GM12878 (cell line): Measurements from ENCODE around the gene MOXD1. TPM values are rescaled to one million over a fixed set of nuclear protein-coding genes. Genes with fewer than 3 reads are reported as not detected.

ENCODE experiments used
- BCL11A ChIP-seq: IDR thresholded peaks from 2 replicates; pipeline ENCODE4 v1.6.1; 2011; ENCODE audit warnings: low read depth, low read length
- BCLAF1 ChIP-seq: fragments of 450-650 bp; IDR thresholded peaks from 2 replicates; pipeline ENCODE4 v1.6.1; 2017; ENCODE audit warnings: antibody characterized with exemption, mild to moderate bottlenecking, moderate library complexity
- IKZF1 ChIP-seq: fragments of 450-650 bp; conservative IDR thresholded peaks from 2 replicates; pipeline ENCODE4 v1.6.1; 2017; ENCODE audit warnings: antibody characterized with exemption, mild to moderate bottlenecking
- MEF2A ChIP-seq: IDR thresholded peaks from 2 replicates; pipeline ENCODE4 v1.6.1; 2011; ENCODE audit warnings: low read depth, mild to moderate bottlenecking, low read length, moderate library complexity; ENCODE audit not compliant: insufficient read depth
- MTA3 ChIP-seq: IDR thresholded peaks from 2 replicates; pipeline ENCODE4 v1.6.1; 2012; ENCODE audit warnings: low read length, inconsistent platforms, borderline replicate concordance
- NFIC ChIP-seq: IDR thresholded peaks from 2 replicates; pipeline ENCODE4 v1.6.1; 2012; ENCODE audit warnings: low read depth, mild to moderate bottlenecking, inconsistent platforms, low read length, moderate library complexity
- PBX3 ChIP-seq: IDR thresholded peaks from 2 replicates; pipeline ENCODE4 v1.6.1; 2011; ENCODE audit warnings: mild to moderate bottlenecking, low read depth, low read length, moderate library complexity; ENCODE audit not compliant: insufficient replicate concordance
- PML ChIP-seq: IDR thresholded peaks from 2 replicates; pipeline ENCODE4 v1.6.1; 2012; ENCODE audit warnings: low read length, inconsistent platforms
- POLR2A ChIP-seq: IDR thresholded peaks from 2 replicates; pipeline ENCODE4 v1.6.1; 2011; ENCODE audit warnings: low read depth, mild to moderate bottlenecking, low read length
- RAD51 ChIP-seq: fragments of 450-650 bp; IDR thresholded peaks from 2 replicates; pipeline ENCODE4 v1.6.1; 2016; ENCODE audit warnings: moderate library complexity, mild to moderate bottlenecking, inconsistent platforms
- RBBP5 ChIP-seq: fragments of 200-600 bp; sonication (generic); conservative IDR thresholded peaks from 2 replicates; pipeline ENCODE4 v1.6.1; 2016
- RUNX3 ChIP-seq: IDR thresholded peaks from 2 replicates; pipeline ENCODE4 v1.6.1; 2012; ENCODE audit warnings: low read length, inconsistent platforms
- SMAD1 ChIP-seq: fragments of 450-650 bp; IDR thresholded peaks from 2 replicates; pipeline ENCODE4 v1.6.1; 2018; ENCODE audit warnings: mild to moderate bottlenecking, low read depth; ENCODE audit not compliant: partially characterized antibody
- SMARCA5 ChIP-seq: fragments of 450-650 bp; IDR thresholded peaks from 2 replicates; pipeline ENCODE4 v1.6.1; 2017; ENCODE audit warnings: mild to moderate bottlenecking
- ZBED1 ChIP-seq: IDR thresholded peaks from 2 replicates; pipeline ENCODE4 v1.6.1; 2016; ENCODE audit warnings: borderline replicate concordance
- ZNF217 ChIP-seq: fragments of 450-650 bp; IDR thresholded peaks from 2 replicates; pipeline ENCODE4 v1.6.1; 2017; ENCODE audit warnings: antibody characterized with exemption, mild to moderate bottlenecking
- polyA plus RNA-seq, 11 experiments: library from polyadenylated mRNA; depleted of rRNA in 4 of 11; unstranded in 6 of 11; stranded (reverse) in 5 of 11; fragments of >200 nt; fragmentation: Nextera tagmentation in 4 of 11; fragmentation: Illumina TruSeq in 1 of 11; extraction: Ambion mirVana in 4 of 11; extraction: Trizol in 1 of 11; gene quantifications; 1 replicate in 1 of 11; 2 replicates in 10 of 11; pipeline versions ENCODE4 v1.2.1 to v1.2.3, GENCODE V29; 2011 to 2016; ENCODE audit warnings: inconsistent platforms in 2 of 11, missing spikeins in 2 of 11, low read depth in 1 of 11
- total RNA-seq, 4 experiments: library from RNA; depleted of rRNA in 3 of 4; stranded (reverse); fragments of >200 nt in 3 of 4; fragmentation: Illumina TruSeq in 1 of 4; extraction: Trizol in 1 of 4; gene quantifications; 2 replicates each; pipeline versions ENCODE4 v1.2.1 to v1.2.3, GENCODE V29; 2013 to 2021
- TF ChIP-seq, protein P1 (sequence below): fragments of 450-650 bp; formaldehyde crosslinking; IDR thresholded peaks from 2 replicates; pipeline ENCODE4 v1.5.0; 2022; ENCODE audit warnings: mild to moderate bottlenecking, missing genetic modification characterization
- TF ChIP-seq, protein P2 (sequence below): fragments of 450-650 bp; formaldehyde crosslinking; IDR thresholded peaks from 2 replicates; pipeline ENCODE4 v1.4.0; 2020; ENCODE audit warnings: mild to moderate bottlenecking, moderate library complexity

The MOXD1 gene
- total and polyA plus RNA-seq, 10 of the 15 experiments (the other 5 are each of a cell fraction or from before 2014, with no cell fraction given), result 0.03 to 2.1 (median 0.64) TPM

DNA sequence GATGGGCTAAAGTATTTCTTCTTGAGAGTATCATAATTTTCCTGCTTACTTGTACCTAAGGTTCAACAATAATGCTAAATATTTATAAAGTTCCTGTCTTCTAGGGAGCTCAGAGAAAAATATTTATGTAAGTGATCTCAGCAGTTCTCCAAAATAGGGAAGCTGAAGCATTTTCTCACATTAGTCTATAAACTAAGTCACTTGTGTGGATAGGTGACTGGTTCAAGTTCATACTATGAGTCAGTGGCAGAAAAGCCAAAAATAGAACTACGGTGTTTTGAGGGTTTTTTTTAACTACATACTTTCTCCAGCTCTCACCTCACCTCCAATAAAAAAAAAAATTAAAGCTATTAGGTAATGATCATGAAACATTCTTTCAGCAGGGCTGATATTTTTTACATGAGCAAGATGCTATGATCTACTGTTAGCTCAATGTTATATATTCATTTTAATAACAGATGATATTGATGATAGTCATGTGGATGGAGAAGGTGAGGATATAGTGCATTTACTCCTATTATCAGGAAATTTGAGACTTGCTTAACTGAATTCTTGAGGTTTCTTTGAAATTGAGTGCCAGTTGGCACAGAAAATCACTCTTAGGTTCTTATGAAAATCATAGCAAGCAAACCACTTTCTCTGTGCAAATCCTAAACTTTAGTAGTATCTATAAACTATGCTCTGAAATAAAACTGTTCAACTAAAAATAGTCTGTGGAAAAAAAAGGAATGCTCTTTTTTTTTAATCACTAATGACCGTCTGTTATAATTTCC is 4.1 kb upstream of the MOXD1 start (continued):
- TF ChIP-seq SMARCA5 (no peak), BCL11A (peak; percentile 52; the same call in 1 of the 2 replicates), PBX3 (no peak), RAD51 (no peak), NFIC (peak; percentile 91), BCLAF1 (no peak), MEF2A (peak; percentile 98), RBBP5 (no peak), ZBED1 (peak; percentile 46; the same call in 1 of the 2 replicates), ZNF217 (0 out of 2 replicates have a peak, but pooled peaks have one; percentile 36), SMAD1 (no peak), IKZF1 (no peak), POLR2A (no peak), RUNX3 (peak; percentile 83), PML (peak; percentile 54; the same call in 1 of the 2 replicates), MTA3 (peak; percentile 65; the same call in 1 of the 2 replicates)
- TF ChIP-seq, protein P1, sequence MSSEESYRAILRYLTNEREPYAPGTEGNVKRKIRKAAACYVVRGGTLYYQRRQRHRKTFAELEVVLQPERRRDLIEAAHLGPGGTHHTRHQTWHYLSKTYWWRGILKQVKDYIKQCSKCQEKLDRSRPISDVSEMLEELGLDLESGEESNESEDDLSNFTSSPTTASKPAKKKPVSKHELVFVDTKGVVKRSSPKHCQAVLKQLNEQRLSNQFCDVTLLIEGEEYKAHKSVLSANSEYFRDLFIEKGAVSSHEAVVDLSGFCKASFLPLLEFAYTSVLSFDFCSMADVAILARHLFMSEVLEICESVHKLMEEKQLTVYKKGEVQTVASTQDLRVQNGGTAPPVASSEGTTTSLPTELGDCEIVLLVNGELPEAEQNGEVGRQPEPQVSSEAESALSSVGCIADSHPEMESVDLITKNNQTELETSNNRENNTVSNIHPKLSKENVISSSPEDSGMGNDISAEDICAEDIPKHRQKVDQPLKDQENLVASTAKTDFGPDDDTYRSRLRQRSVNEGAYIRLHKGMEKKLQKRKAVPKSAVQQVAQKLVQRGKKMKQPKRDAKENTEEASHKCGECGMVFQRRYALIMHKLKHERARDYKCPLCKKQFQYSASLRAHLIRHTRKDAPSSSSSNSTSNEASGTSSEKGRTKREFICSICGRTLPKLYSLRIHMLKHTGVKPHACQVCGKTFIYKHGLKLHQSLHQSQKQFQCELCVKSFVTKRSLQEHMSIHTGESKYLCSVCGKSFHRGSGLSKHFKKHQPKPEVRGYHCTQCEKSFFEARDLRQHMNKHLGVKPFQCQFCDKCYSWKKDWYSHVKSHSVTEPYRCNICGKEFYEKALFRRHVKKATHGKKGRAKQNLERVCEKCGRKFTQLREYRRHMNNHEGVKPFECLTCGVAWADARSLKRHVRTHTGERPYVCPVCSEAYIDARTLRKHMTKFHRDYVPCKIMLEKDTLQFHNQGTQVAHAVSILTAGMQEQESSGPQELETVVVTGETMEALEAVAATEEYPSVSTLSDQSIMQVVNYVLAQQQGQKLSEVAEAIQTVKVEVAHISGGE, result no peak
- TF ChIP-seq, protein P2, sequence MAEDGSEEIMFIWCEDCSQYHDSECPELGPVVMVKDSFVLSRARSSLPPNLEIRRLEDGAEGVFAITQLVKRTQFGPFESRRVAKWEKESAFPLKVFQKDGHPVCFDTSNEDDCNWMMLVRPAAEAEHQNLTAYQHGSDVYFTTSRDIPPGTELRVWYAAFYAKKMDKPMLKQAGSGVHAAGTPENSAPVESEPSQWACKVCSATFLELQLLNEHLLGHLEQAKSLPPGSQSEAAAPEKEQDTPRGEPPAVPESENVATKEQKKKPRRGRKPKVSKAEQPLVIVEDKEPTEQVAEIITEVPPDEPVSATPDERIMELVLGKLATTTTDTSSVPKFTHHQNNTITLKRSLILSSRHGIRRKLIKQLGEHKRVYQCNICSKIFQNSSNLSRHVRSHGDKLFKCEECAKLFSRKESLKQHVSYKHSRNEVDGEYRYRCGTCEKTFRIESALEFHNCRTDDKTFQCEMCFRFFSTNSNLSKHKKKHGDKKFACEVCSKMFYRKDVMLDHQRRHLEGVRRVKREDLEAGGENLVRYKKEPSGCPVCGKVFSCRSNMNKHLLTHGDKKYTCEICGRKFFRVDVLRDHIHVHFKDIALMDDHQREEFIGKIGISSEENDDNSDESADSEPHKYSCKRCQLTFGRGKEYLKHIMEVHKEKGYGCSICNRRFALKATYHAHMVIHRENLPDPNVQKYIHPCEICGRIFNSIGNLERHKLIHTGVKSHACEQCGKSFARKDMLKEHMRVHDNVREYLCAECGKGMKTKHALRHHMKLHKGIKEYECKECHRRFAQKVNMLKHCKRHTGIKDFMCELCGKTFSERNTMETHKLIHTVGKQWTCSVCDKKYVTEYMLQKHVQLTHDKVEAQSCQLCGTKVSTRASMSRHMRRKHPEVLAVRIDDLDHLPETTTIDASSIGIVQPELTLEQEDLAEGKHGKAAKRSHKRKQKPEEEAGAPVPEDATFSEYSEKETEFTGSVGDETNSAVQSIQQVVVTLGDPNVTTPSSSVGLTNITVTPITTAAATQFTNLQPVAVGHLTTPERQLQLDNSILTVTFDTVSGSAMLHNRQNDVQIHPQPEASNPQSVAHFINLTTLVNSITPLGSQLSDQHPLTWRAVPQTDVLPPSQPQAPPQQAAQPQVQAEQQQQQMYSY, result no peak
